Stimulated activated naive CD4-positive, alpha-beta T cell treated with Interleukin-2 at 50 U/mL for 16 hours (primary cell): ENCODE measurements around the gene ARSK.

Experiments used
- DNase-seq: peaks from one replicate; lab custom pipeline; 2025; lab: John Stamatoyannopoulos, UW

Gene ARSK

GRCh38 chr5:95554647-95555548 is at the start of gene ARSK, which contains the start of gene SKIC3:
ARSK (plus strand) TSS chr5:95555101; CDS start chr5:95555279, 178 bp downstream.
SKIC3 (minus strand) TSS chr5:95554977; CDS start chr5:95547150, 7,827 bp downstream.
- peak; percentile 89 for DNase-seq

- DNase-seq: no peak
Measured at GRCh38 chr5:95508550-95508949, 46.4 kb upstream of the ARSK start.

- no peak for DNase-seq
Measured at GRCh38 chr5:95511606-95512005, 43.3 kb upstream of the ARSK start.

- no peak for DNase-seq
Measured at GRCh38 chr5:95518417-95518816, 36.5 kb upstream of the ARSK start.

- DNase-seq: no peak
Measured at GRCh38 chr5:95519151-95519550, 35.8 kb upstream of the ARSK start.

GRCh38 chr5:95519681-95520080 is 35.2 kb upstream of the ARSK start:
- DNase-seq: no peak

- DNase-seq: no peak
Measured at GRCh38 chr5:95520206-95520605, 34.7 kb upstream of the ARSK start.

GRCh38 chr5:95524423-95524822 is 30.5 kb upstream of the ARSK start:
- DNase-seq: no peak

GRCh38 chr5:95526871-95527270 is 28.0 kb upstream of the ARSK start:
- DNase-seq: no peak

- DNase-seq: no peak
Measured at GRCh38 chr5:95528565-95528964, 26.3 kb upstream of the ARSK start.

GRCh38 chr5:95530416-95530815 is 24.5 kb upstream of the ARSK start:
- no peak for DNase-seq

- DNase-seq: no peak
Measured at GRCh38 chr5:95531491-95531890, 23.4 kb upstream of the ARSK start.

GRCh38 chr5:95532415-95532814 is 22.5 kb upstream of the ARSK start:
- DNase-seq: no peak

- no peak for DNase-seq
Measured at GRCh38 chr5:95533106-95533505, 21.8 kb upstream of the ARSK start.

GRCh38 chr5:95533761-95534160 is 21.1 kb upstream of the ARSK start:
- DNase-seq: no peak

- DNase-seq: no peak
Measured at GRCh38 chr5:95537501-95537900, 17.4 kb upstream of the ARSK start.

- DNase-seq: no peak
Measured at GRCh38 chr5:95543017-95543705, 11.7 kb upstream of the ARSK start.

- no peak for DNase-seq
Measured at GRCh38 chr5:95549030-95549429, 5.9 kb upstream of the ARSK start.

- DNase-seq: no peak
Measured at GRCh38 chr5:95554331-95554646, 612 bp upstream of the ARSK start.

- DNase-seq: no peak
Measured at GRCh38 chr5:95555553-95555952, 652 bp downstream of the ARSK start.

GRCh38 chr5:95557841-95558240 is 2.9 kb downstream of the ARSK start:
- DNase-seq: no peak

GRCh38 chr5:95562282-95562681 is 7.4 kb downstream of the ARSK start:
- DNase-seq: no peak

GRCh38 chr5:95563367-95563766 is 8.5 kb downstream of the ARSK start:
- DNase-seq: no peak
